IPS DF 4.7 (cell line): ENCODE measurements around the gene DPPA2.

Experiments used
- DNase-seq: peaks from one replicate; pipeline ENCODE4 v3.0.0-alpha.2; 2013; ENCODE audit warnings: low spot score; ENCODE audit errors: extremely low read depth

Gene DPPA2

DNA sequence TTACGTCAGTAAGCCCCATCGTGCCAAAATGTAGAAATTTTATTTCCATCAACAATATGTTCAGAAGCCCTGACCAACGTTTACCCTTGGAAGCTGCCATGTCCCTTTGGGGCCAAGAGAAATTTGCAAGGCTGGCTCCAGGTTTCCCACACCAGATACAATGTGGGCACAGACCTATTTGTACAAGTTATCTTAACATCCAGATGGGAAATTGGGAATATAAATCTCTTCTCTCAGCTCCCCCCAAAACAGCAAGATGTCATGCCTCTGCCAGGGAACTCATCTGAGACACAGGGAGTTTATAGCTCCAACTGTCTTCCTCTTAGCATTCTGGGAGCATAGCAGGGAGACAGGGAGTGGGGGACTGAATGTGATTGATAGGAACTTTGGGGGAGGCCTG, 9.3 kb upstream of the DPPA2 start:
- no peak for DNase-seq

DNA sequence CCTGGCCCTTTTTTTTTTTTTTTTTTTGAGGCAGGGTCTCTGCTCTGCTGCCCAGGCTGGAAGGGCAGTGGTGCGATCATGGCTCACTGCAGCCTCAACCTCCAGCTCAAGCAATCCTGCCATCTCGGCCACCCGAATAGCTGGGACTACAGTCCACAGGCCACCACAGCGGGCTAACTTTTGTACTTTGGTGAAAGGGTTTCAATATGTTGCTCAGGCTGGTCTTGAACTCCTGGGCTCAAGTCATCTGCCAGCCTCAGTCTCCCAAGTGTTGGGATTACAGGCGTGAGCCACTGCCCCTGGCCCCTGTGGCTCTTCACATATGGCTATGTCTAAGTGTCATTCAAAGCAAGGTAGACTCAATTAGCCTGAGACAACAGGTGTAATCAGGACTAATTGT, 8.8 kb upstream of the DPPA2 start:
- DNase-seq: no peak

- no peak for DNase-seq
Observed at GRCh38 chr3:109313061-109313460, 3.3 kb downstream of the DPPA2 start.

DNA sequence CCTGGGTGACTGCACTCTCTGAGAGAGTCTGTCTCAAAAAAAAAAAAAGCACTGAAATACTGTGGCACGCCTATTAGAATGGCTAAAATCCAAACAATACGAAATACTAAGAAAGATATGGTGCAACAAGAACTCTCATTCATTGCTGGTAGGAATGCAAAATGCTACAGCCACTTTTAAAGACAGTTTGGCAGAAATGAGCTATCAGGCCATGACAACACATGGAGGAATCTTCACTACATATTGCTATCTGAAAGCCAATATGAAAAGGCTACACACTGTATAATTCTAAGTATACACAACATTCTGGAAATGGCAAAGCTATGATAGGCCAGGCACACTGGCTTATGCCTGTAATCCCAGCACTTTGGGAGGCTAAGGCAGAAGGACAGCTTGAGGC, 18.8 kb downstream of the DPPA2 start:
- DNase-seq: no peak

DNA sequence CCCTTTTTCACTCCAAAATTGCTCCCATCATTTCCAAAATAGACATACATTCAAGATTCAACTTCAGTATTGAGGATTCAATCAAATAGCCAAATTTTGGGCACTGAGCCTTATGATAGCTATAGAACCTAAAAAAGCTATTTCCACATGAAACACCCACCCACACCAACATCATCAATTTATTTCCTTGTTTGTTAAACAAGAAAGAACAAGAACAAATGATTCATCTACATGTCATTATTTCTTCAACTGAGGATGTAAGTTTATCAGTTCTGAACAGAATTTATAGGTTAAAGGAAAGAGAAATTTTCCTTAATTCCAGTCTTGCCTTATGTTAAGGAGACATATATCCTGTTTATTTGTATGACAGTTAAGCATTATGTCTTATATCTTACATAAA, 32.2 kb downstream of the DPPA2 start:
- no peak for DNase-seq

DNA sequence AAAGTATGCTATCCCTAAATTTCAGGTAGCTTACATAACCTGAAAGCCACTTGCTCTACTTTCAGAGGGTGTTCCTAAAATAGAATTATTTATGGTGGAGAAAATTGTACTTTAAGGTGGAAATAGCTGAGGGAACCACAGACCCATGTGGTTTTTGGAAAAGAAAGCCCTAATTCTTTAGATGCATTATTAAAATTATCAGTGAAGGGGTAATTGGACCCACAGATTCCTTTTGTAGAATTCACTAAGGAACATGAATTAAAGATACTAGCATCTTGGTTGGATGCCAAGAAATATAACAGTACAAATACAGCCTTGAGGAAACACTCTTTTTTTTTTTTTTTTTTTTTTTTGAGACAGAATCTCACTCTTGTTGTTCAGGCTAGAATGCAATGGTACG, 37.8 kb downstream of the DPPA2 start:
- DNase-seq: no peak

- DNase-seq: no peak
Observed at GRCh38 chr3:109278141-109278540, 38.2 kb downstream of the DPPA2 start.

DNA sequence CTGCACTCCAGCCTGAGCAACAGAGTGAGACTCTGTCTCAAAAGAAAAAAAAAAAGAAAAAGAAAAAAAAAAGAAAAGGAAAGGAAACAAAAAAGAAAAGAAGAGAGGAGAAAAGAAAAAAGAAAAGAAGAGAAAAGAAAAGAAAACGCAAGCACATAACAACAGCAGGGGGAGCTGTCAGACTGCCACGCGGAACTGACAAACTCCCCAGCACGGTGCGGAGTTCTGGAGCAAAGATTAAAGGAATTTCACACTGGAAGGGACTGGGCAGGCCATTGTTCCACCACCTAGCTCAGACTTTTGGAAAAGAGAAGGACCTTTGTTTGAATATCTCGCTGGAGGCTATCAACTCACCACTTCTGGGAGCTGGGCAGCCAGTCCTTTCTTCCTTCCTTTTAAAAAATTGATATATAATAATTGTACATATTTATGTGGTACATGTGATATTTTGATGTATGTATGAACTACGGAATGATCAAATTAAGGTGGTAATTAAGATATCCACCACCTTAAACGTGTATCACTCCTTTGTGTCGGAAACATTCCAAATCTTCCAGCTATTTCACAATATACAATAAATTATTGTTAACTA, 40.5 kb downstream of the DPPA2 start:
- DNase-seq: peak; percentile 25

- DNase-seq: no peak
Observed at GRCh38 chr3:109270779-109271178, 45.5 kb downstream of the DPPA2 start.

DNA sequence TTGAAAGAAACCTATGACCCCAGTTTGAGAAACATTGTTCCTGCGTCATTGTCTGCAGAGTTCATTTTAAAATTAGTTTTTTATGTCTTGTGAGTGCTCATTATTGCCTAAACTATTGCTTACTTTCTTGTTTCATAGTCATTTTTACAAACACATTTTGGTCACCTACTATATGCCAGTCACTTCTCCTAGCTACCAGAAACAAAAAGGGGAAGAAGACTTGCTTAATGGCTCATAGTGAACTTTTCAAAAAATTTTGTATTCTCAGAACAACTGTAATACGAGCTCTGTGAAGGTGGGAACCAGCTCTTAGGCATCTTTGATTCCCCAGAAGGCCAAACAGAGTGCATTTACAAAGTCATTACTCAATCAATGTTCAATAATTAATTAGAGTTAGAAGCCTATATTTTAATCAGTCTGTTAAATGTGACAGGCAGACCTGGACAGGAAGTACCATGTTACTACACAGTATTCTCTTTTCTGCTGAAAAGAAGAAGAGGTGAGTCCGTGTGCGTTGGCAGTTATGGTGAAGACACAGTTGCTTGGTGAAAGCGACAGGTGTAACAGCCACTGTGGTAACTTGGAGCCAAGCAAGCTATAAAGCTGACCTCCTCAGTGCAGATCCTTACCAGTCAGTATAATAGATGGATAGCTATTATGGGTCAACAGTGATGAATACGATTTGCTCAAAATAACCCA, 46.6 kb downstream of the DPPA2 start:
- no peak for DNase-seq

- DNase-seq: no peak
Observed at GRCh38 chr3:109268181-109268580, 48.1 kb downstream of the DPPA2 start.

- DNase-seq: no peak
Observed at GRCh38 chr3:109265295-109265694, 51.0 kb downstream of the DPPA2 start.

- DNase-seq: no peak
Observed at GRCh38 chr3:109257269-109257668, 59.0 kb downstream of the DPPA2 start.

DNA sequence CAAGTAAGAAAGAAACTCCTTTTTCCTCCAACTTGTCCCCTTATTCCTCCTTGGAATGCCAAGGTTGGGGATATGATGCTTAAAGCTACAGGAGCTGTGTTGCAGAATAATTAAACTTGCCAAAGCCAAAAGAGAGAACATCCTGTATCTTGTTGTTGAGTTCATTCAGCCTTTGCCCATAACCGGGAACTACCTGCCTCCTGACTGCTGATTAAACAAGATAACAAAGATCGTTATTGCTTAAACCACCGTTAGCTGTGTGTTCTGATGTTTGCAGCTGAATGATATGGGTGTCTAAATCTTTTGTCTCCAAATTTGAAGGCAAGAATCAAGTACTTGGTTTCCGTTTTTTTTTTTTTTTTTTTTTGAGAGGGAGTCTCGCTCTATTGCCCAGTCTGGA, 61.5 kb downstream of the DPPA2 start:
- DNase-seq: no peak

DNA sequence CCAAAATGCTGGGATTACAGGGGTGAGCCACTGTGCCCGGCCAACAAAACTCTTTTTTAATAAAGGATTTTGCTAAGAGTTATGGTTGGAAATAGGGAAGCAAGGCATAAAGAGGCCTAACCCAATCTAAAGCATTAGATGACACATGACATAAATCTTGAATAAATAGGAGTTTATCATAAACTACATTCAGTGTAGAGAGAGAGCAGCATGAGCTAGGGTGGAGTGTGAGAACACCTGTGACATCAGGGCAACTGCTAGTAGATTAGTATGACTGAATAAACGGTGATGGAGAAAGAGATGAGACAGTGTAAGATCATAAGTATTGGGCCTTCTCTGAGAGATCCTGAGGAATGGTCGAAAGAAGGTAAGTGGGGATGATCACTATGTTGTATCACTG, 63.7 kb downstream of the DPPA2 start:
- no peak for DNase-seq
